MCF 10A (cell line): ENCODE results near the gene GOLPH3. TPM values are rescaled to one million over a fixed set of nuclear protein-coding genes. Genes with fewer than 3 reads are reported as not detected.

Experiments used
- BruUV-seq: library from RNA; stranded (reverse); fragments of 400-500 nt; replicated peaks from 2 replicates; lab custom pipeline; 2021; lab: Mats Ljungman, UMichigan
- CTCF ChIA-PET: fragments of 300-600 bp; sonication (Branson Sonifier 250); formaldehyde crosslinking; extraction: SDS; loops from one replicate; lab custom pipeline; 2021; ENCODE audit warnings: antibody characterized with exemption, inconsistent platforms; lab: Yijun Ruan, JAX
- POLR2A ChIA-PET: fragments of 300-600, 350-650 bp; sonication (Branson Sonifier 250); formaldehyde crosslinking; extraction: SDS; loops from one replicate; lab custom pipeline; 2020; ENCODE audit warnings: antibody characterized with exemption, inconsistent platforms; lab: Yijun Ruan, JAX
- DNase-seq: peaks from one replicate; pipeline ENCODE4 v3.0.0-alpha.2; 2018; ENCODE audit not compliant: unreplicated experiment
- H3K27ac Mint-ChIP-seq: one replicate; pipeline ENCODE4 v1.8.0; 2022; ENCODE audit warnings: mild to moderate bottlenecking, low read depth, mixed read lengths; ENCODE audit not compliant: unreplicated experiment
- H3K27me3 Mint-ChIP-seq: one replicate; pipeline ENCODE4 v1.8.0; 2022; ENCODE audit warnings: mixed read lengths; ENCODE audit not compliant: insufficient read depth, unreplicated experiment
- H3K36me3 Mint-ChIP-seq: one replicate; pipeline ENCODE4 v1.8.0; 2022; ENCODE audit warnings: mild to moderate bottlenecking, moderate library complexity, mixed read lengths; ENCODE audit not compliant: insufficient read depth, unreplicated experiment
- H3K4me1 Mint-ChIP-seq: one replicate; pipeline ENCODE4 v1.8.0; 2022; ENCODE audit warnings: mixed read lengths; ENCODE audit not compliant: insufficient read depth, unreplicated experiment
- H3K4me3 Mint-ChIP-seq: one replicate; pipeline ENCODE4 v1.8.0; 2022; ENCODE audit warnings: mild to moderate bottlenecking, moderate library complexity, mixed read lengths; ENCODE audit not compliant: unreplicated experiment
- H3K9me3 Mint-ChIP-seq: one replicate; pipeline ENCODE4 v1.8.0; 2022; ENCODE audit warnings: mixed read lengths; ENCODE audit not compliant: unreplicated experiment
- intact Hi-C: fragments of 100-400 bp; cut with micrococcal nuclease; formaldehyde crosslinking; loops from 2 replicates; pipeline ENCODE4 v1.14.1; 2022
- total RNA-seq: library from RNA; stranded (reverse); gene quantifications from 2 replicates; pipeline ENCODE4 v1.2.3, GENCODE V29; 2022
- TF ChIP-seq, protein P1 (sequence below): fragments of 200-600 bp; IDR thresholded peaks from one replicate; pipeline ENCODE4 v1.8.0; 2022; ENCODE audit warnings: antibody characterized with exemption, mild to moderate bottlenecking; ENCODE audit not compliant: unreplicated experiment

Gene GOLPH3
- total RNA-seq, 1 experiment from 2014 or later: 89.6 TPM

DNA sequence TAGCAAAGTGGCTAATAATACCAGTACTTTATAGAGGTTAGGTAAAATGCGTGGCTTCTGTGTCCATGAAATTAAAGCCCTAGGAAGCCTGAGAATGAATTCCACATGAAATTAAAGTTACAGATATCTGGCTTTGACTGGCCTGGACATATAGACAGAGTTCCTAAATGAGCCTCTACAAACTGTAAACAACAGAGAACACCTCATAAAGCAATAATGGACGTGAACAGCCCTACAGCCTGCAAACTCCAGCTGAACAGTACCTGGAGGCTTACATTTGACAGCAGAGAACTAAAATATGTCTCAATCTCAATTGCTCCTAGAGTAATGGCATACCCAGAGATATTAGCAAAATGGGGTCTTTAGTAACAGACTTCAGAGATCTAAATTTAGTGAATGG is 28.7 kb downstream of the GOLPH3 start:
- no peaks in the 10 kb centered on the region for H3K27me3 Mint-ChIP-seq
- intact Hi-C loops: no loop called here
- peak overlapping the region; percentile 43 for H3K27ac Mint-ChIP-seq
- no peak for DNase-seq
- POLR2A ChIA-PET: interaction anchor here (0.6 kb wide), 1 partner anchor 28 kb away, joined by 3 read pairs; no protein-coding TSS in a partner anchor
- no peaks in the 10 kb centered on the region for H3K9me3 Mint-ChIP-seq
- CTCF ChIA-PET: no interaction called here
- H3K4me1 Mint-ChIP-seq: peaks cover 15% of the 10 kb centered on the region
- H3K36me3 Mint-ChIP-seq: peaks cover 5% of the 10 kb centered on the region
- TF ChIP-seq, protein P1, sequence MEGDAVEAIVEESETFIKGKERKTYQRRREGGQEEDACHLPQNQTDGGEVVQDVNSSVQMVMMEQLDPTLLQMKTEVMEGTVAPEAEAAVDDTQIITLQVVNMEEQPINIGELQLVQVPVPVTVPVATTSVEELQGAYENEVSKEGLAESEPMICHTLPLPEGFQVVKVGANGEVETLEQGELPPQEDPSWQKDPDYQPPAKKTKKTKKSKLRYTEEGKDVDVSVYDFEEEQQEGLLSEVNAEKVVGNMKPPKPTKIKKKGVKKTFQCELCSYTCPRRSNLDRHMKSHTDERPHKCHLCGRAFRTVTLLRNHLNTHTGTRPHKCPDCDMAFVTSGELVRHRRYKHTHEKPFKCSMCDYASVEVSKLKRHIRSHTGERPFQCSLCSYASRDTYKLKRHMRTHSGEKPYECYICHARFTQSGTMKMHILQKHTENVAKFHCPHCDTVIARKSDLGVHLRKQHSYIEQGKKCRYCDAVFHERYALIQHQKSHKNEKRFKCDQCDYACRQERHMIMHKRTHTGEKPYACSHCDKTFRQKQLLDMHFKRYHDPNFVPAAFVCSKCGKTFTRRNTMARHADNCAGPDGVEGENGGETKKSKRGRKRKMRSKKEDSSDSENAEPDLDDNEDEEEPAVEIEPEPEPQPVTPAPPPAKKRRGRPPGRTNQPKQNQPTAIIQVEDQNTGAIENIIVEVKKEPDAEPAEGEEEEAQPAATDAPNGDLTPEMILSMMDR: no peak
- H3K4me3 Mint-ChIP-seq: no peak overlapping the region
- BruUV-seq: no TSS peak

DNA sequence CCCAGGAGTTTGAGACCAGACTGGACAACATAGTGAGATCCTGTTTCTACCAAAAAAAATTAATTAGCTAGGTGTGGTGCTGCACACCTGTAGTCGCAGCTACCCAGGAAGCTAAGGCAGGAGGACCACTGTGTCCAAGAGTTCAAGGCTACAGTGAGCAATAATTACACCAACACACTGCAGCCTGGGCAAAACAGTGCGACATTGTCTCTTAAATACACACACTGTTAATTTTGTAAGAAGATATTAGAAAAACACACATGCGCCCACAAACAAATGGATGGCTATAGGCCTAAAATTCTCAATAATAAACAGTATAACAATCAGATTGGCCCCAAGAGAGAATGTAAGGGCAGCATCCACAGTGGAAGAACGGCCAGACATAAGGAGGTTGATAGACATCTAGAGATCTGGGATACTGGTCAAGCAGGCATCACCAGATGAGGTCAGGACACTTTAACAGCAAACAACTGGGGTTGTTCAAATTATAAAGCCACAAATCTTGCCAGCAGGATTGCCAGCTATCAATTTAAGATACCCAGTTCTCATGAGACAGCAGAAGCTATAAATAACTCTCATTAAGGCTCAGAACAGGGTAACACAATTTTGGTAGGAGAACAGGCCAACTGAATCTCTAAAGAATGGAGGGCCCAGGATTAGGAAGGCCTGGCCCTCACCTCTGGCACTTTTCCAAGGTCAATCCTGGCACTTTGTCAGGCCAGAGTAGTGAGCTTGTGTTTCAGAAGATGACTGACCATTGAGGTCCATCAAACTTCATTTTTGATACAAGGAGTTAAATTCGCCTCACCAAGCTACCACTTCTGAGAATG is 29.5 kb downstream of the GOLPH3 start:
- DNase-seq: no peak
- no TSS peak for BruUV-seq
- ChIA-PET POLR2A (interaction anchor here (0.6 kb wide), 1 partner anchor 28 kb away, joined by 3 read pairs; no protein-coding TSS in a partner anchor), CTCF (no interaction called here)
- Mint-ChIP-seq H3K4me1 (peaks cover 15% of the 10 kb centered on the region), H3K9me3 (no peaks in the 10 kb centered on the region), H3K27me3 (no peaks in the 10 kb centered on the region), H3K27ac (peak overlapping the region; percentile 43), H3K36me3 (peaks cover 12% of the 10 kb centered on the region), H3K4me3 (no peak overlapping the region)
- intact Hi-C loops: no loop called here
- TF ChIP-seq, protein P1: no peak

DNA sequence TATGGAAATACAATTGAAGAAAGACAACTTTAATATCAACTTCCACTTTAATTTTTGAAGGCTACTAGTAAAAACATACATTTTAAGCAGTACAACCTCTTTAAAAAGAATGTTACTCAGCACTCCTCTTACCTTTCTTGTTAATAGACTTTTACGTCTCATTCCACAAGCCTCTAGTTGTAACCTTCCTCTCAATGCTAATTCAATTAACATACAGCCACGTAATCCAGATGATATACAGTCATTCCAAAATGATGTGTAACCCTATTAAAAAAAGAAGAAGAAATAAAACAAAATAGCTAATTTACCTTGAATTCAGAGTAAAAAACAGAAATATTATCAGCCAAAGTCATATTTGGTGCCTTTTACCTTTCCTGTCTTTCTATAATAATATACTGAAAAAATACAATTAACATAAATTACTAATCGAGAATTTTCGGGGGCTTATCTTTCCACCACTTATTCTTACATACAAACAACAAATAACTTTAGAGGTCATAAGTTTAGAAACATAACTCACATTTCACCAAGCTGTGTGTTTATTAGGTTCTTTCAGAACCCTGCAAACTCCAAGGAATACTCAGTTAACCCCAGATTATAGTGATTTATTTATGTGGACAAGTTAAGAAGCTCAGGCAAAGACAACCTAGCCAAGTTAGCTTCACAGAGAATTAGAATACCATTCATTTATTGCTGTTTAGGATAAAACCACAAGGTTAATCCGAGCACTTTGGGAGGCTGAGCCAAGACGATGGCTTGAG is 30.3 kb downstream of the GOLPH3 start:
- no TSS peak for BruUV-seq
- Mint-ChIP-seq H3K27ac (no peak overlapping the region), H3K4me3 (no peak overlapping the region), H3K27me3 (no peaks in the 10 kb centered on the region), H3K36me3 (peaks cover 20% of the 10 kb centered on the region), H3K4me1 (peaks cover 8% of the 10 kb centered on the region), H3K9me3 (no peaks in the 10 kb centered on the region)
- no peak for DNase-seq
- ChIA-PET CTCF (no interaction called here), POLR2A (no interaction called here)
- TF ChIP-seq, protein P1: no peak
- intact Hi-C loops: no loop called here

DNA sequence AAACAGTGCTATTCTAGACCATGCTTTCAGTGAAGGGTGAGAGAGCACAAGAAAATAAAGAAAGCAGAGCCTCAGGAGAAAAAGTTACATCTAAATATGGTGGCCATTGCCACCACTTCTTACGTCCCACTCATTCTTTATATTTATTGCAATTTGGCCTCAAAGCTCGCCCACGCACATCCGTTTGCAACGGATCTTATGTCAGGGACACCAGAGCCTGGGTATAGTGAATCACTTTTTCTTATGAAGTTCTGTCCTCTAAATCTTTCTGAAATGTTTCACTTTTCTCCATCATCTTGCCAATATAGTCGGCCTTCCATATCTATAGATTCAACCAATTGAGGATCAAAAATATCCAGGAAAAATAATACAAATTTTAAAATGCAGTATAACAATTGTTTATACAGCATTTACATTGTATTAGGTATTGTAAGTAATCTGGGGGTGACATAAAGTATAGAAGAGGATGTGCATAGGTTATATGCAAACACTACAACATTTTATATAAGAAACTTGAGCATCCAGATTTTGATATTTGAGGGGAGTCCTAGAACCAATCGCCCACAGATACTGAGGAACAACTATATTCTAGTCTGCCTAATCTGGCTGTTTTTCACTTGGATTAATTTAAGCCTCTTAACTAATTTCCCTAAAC is 35.2 kb downstream of the GOLPH3 start:
- no peaks in the 10 kb centered on the region for H3K9me3 Mint-ChIP-seq
- no peaks in the 10 kb centered on the region for H3K27me3 Mint-ChIP-seq
- POLR2A ChIA-PET: no interaction called here
- H3K4me3 Mint-ChIP-seq: no peak overlapping the region
- CTCF ChIA-PET: interaction anchor here (0.7 kb wide), 1 partner anchor 11 kb away, joined by 4 read pairs; no protein-coding TSS in a partner anchor
- peaks cover 47% of the 10 kb centered on the region for H3K36me3 Mint-ChIP-seq
- H3K27ac Mint-ChIP-seq: no peak overlapping the region
- TF ChIP-seq, protein P1: no peak
- intact Hi-C loops: no loop called here
- TSS peak; percentile 6 for BruUV-seq
- no peak for DNase-seq
- no peaks in the 10 kb centered on the region for H3K4me1 Mint-ChIP-seq
